IPS DF 19.7 (cell line): ENCODE measurements around the gene GLI1.
"Not testable (repeated sequence)": the region's sequence is repeated elsewhere in the genome, so short reads cannot be mapped to it uniquely, and the experiment has no call there.

Source experiments
- DNase-seq: peaks from one replicate; pipeline ENCODE4 v3.0.0-alpha.2; 2013; ENCODE audit warnings: low read depth, low spot score

Gene GLI1

GRCh38 chr12:57476162-57476992 lies 16.8 kb downstream of the GLI1 start:
- no peak for DNase-seq

GRCh38 chr12:57476993-57477709 lies 17.6 kb downstream of the GLI1 start:
- DNase-seq: no peak

DNA sequence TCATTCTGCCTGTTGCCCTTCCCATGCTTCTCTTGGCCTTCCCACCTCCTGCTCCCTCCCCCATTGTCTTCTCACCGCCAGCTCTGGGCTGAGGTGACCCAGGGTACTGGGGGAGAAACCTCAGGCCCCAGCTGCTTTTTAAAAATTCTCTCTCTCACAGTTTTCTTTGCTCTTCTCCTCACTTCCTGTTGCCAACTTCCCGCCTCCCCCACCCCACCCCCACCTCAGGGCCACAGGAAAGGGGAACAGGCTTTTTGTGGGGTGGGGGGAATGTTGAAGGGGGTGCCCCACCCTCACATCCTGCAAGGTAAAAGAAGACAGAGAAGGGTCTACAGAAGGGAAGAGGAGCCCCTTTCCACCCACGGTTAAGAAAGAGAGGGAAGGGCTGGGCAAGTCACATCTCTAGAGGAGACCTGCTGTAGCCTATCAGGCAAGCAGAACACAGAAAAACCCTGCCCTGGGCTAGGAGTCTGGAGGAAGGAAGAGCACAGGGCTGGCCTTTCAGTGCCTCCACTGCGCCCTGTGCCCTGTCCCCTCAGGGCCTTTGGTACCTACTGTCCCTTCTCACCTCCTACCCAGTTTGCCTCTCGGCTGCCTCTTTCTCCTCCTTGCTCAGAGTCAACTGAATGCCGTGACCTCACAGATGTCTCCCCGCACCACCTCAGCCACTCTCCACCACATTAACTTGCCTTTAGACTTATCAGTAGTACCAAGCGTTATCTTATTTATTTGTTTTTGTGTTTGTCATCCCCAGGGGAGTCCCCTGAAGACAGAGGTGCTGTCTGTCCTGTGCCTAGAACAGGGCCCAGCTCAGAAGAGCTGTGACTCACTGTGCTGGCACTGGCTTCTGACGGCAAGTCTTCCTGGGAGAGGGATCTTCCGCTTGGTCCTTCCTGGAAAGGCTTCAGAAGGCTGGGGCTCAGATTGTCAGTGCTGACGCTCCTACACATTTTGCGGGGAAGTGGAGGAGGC lies 18.4 kb downstream of the GLI1 start:
- no peak for DNase-seq

- no peak for DNase-seq
Observed at GRCh38 chr12:57479043-57479375, 19.4 kb downstream of the GLI1 start.

- DNase-seq: no peak
Observed at GRCh38 chr12:57479376-57480115, 20.0 kb downstream of the GLI1 start, which contains the start of gene ARHGAP9. TSS of gene ARHGAP9 (minus strand) at chr12:57479866. CDS start at chr12:57479406, 460 bp downstream.

DNA sequence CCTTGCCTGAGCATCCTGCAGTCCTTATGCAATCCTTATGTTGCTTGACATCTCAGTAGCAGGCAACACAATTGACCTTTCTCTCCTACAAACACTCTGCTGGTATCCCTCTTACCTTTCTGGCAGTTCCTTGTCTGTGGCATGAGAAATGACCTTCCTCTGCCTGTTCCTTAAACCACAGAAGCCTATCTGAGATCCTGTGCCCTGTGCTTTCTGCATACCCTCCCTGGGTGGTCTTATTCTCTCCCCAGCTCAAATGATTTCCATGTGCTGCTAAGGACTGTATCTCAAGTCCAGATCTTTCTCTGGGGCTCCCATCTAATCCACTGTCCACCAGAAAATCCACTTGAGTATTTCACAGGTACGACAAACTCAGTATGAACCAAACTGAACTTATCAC lies 22.1 kb downstream of the GLI1 start:
- no peak for DNase-seq

DNA sequence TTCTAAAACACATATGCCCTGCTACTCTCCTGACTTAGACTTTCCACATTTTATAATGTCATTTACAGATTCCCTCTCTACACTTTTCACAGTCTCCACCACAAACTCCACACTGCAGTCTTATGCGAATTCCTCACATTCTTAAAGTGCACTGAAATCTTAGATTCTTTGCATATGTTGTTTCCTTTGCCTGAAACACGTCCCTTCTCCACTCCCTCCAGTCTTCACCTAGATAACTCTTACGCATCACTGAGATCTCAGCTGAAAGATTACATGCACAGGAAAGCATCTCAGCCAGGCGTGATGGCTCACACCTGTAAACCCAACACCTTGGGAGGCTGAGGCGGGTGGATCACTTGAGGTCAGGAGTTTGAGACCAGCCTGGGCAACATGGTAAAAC lies 23.9 kb downstream of the GLI1 start:
- no peak for DNase-seq

DNA sequence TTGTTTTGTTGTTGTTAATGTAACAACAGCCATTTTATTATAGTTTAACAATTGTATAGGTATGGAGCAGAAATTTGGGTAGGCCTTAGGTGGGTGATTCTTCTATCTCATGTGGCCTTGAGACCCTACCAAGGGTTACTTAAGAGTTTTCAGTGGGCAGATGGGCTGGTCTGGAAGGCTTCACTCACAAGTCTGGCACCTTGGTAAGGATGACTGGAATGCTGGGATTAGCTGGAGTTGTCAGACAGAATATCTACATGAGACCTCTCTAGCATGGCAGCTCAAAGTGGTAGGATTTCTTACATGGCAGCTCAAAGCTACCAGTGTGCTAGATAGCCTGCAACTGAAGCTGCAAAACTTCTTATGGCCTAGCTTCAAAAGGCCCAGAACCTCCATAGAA lies 26.1 kb downstream of the GLI1 start:
- no peak for DNase-seq

GRCh38 chr12:57487055-57487596 lies 27.5 kb downstream of the GLI1 start:
- DNase-seq: no peak

DNA sequence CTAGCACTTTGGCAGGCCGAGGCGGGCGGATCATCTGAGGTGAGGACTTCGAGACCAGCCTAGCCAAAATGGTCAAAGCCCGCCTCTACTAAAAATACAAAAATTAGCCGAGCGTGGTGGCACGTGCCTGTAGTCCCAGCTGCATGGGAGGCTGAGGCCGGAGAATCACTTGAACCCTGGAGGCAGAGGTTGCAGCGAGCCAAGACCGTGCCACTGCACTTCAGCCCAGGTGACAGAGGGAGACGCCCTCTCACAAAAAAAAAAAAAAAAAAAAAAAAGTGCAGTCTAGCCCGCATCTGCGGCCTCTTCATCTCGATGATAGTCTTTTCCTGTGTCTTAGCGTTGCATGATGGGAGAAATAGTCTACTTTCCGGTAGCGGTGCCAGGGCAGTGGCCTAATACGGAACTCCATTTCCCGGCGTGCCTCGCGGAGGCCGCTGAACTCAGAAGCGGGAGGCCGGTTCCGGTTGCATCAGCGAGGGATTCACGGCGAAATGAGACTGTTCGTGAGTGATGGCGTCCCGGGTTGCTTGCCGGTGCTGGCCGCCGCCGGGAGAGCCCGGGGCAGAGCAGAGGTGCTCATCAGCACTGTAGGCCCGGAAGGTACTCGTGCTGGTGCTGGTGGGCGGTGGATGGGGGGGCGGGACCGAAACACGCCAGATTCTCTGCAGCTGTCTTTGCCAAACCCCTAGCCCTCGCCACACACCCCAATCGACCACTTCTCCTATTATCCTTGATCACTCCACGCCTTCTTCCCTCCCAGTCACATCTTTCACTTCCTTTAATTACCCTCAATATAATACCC lies 28.2 kb downstream of the GLI1 start, which contains the start of gene MARS1:
TSS of gene MARS1 (plus strand) at position 472 of the 805 bp plus-strand sequence. CDS start at position 495, 23 bp downstream.
- DNase-seq: peak; percentile 99

DNA sequence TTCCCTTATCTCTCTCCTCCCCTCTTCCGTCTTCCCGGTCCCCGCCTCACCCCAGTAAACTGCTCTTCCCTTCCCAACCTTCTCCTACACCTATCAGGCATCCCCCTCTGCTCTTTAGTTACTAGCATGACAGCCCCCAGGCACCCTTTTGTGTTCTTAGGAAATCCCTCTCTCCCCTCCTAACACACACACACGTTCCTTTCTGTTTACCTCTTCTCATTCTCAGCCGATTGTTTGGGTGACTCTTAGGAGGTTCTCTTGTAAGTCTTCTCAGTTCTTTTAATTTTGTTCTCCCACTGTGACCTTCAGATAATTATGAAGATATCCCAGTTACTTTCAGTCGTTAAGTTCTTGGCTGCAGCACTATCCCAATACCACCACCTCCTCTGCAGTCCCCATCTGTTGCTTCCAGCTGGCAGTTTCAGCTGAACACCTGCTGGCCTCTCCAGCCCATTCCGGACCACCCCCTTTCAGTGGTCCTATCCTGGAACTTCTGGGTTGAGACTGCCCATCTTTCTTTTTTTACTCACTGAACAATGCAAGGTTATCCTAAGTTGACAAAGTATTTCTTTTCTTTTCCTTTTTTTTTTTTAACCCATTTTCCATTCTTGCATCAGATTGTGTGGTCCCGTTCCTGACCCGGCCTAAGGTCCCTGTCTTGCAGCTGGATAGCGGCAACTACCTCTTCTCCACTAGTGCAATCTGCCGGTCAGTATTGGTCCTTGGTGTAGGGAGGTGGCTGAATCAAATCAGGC lies 29.0 kb downstream of the GLI1 start:
- no peak for DNase-seq

DNA sequence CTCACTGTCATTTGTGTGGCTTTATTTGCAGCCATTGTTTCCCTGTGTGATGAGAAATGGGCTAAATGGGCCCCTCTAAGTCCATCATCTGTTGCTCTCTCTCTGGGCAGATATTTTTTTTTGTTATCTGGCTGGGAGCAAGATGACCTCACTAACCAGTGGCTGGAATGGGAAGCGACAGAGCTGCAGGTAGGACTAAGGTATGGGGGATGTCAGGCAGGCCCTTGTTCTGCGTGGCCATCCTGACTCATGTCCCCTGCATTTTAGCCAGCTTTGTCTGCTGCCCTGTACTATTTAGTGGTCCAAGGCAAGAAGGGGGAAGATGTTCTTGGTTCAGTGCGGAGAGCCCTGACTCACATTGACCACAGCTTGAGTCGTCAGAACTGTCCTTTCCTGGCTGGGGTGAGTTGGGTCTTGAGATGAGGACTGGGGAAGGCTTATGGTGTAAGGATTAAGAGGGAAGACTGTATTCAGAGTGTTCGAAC lies 29.6 kb downstream of the GLI1 start:
- no peak for DNase-seq

- DNase-seq: no peak
Observed at GRCh38 chr12:57490126-57490525, 30.5 kb downstream of the GLI1 start.

DNA sequence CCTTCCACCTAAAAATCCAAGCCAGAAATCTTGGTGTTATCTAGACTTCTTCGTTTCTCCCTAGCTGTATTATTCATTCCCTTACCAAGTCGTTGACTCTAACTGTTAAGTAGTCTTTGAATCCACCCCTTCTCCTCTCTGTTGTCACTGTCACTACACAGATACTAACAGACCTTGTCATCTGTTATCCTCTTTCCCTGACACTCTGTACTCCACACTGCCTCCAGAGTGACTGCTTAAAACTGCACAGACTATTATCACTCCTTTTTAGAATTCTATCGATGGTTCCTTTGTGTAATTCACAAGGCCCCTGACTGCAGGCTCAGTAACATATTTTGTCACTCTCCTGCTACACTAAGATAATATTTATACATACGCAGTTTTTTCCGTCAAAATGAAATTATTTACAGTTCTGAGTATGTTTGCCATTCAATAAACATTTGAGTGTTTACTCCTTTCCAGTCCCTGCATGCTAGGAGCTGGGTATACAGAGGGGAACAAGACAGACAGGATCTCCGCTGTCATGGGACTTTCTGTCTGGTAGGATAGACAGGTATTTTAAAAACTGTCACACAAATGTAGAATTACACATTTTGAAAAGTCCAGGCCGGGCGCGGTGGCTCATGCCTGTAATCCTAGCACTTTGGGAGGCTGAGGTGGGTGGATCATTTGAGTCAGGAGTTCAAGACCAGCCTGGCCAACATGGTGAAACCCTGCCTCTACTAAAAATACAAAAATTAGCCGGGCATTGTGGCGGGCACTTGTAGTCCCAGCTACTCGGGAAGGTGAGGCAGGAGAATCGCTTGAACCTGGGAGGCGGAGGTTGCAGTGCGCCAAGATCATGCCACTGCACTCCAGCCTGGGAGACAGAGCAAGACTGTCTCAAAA lies 32.1 kb downstream of the GLI1 start:
- no peak for DNase-seq

- not testable (repeated sequence) for DNase-seq
Observed at GRCh38 chr12:57495051-57495701, 35.6 kb downstream of the GLI1 start.

- no peak for DNase-seq
Observed at GRCh38 chr12:57496822-57497221, 37.2 kb downstream of the GLI1 start.
